IMR-90 (cell line): Measurements from ENCODE around the gene VMO1. TPM values are rescaled to one million over a fixed set of nuclear protein-coding genes. Genes with fewer than 3 reads are reported as not detected.

Source experiments
- ATAC-seq: fragments of 200-7000 bp; cut with Tn5 transposase; 2 replicates; pipeline ENCODE4 v1.9.1; 2020; ENCODE audit warnings: low read depth, mild to moderate bottlenecking, moderate library complexity
- BruUV-seq: library from RNA; stranded (reverse); fragments of 400-500 nt; replicated peaks from 2 replicates; lab custom pipeline; 2021; lab: Mats Ljungman, UMichigan
- CTCF ChIA-PET: fragments of 300-600 bp; formaldehyde crosslinking; extraction: SDS; loops from one replicate; lab custom pipeline; 2021; ENCODE audit warnings: antibody characterized with exemption; lab: Yijun Ruan, JAX
- POLR2A ChIA-PET: fragments of 300-600 bp; sonication (Branson Sonifier 250); formaldehyde crosslinking; loops from one replicate; lab custom pipeline; 2022; ENCODE audit warnings: antibody characterized with exemption; ENCODE audit not compliant: unreplicated experiment; lab: Charles Lee
- DNase-seq: peaks from one replicate; pipeline ENCODE4 v3.0.0; 2013
- H2AFZ ChIP-seq: replicated peaks from 2 replicates; pipeline ENCODE3; 2013; ENCODE audit warnings: low read length, mild to moderate bottlenecking; ENCODE audit not compliant: poor library complexity
- H2AK5ac ChIP-seq: 2 replicates; pipeline ENCODE4 v1.6.1; 2013; ENCODE audit warnings: low read depth, low read length, inconsistent platforms
- H2AK9ac ChIP-seq: replicated peaks from 2 replicates; pipeline ENCODE3; 2013; ENCODE audit warnings: mild to moderate bottlenecking, low read depth, low read length, moderate library complexity; ENCODE audit not compliant: poor library complexity
- H2BK120ac ChIP-seq: 2 replicates; pipeline ENCODE4 v1.6.1; 2013; ENCODE audit warnings: low read depth, low read length, inconsistent platforms
- H2BK15ac ChIP-seq: 3 replicates; pipeline ENCODE4 v1.6.1; 2013; ENCODE audit warnings: low read depth, low read length, inconsistent platforms
- H2BK20ac ChIP-seq: 2 replicates; pipeline ENCODE4 v1.6.1; 2013; ENCODE audit warnings: low read depth, mild to moderate bottlenecking, inconsistent platforms, low read length, moderate library complexity
- H2BK5ac ChIP-seq: 2 replicates; pipeline ENCODE4 v1.6.1; 2013; ENCODE audit warnings: mild to moderate bottlenecking, low read depth, low read length, inconsistent platforms; ENCODE audit not compliant: poor library complexity, severe bottlenecking
- H3K14ac ChIP-seq: replicated peaks from 2 replicates; pipeline ENCODE4 v1.6.1; 2013; ENCODE audit warnings: low read depth, low read length, inconsistent platforms
- H3K18ac ChIP-seq: 2 replicates; pipeline ENCODE4 v1.6.1; 2013; ENCODE audit warnings: low read depth, low read length, control low read depth
- H3K23ac ChIP-seq: 2 replicates; pipeline ENCODE4 v1.6.1; 2013; ENCODE audit warnings: low read depth, low read length, inconsistent platforms
- H3K27ac ChIP-seq: 2 replicates; pipeline ENCODE4 v1.5.1; 2013; ENCODE audit warnings: mild to moderate bottlenecking, control low read depth, low read length; ENCODE audit not compliant: insufficient read depth
- H3K27me3 ChIP-seq: 2 replicates; pipeline ENCODE4 v1.6.1; 2013; ENCODE audit warnings: low read length; ENCODE audit not compliant: control insufficient read depth, insufficient read depth
- H3K36me3 ChIP-seq: 2 replicates; pipeline ENCODE4 v1.6.1; 2013; ENCODE audit warnings: low read length, mixed read lengths; ENCODE audit not compliant: control insufficient read depth, insufficient read depth
- H3K4ac ChIP-seq: 2 replicates; pipeline ENCODE4 v1.6.1; 2013; ENCODE audit warnings: low read depth, low read length, inconsistent platforms
- H3K4me1 ChIP-seq: 2 replicates; pipeline ENCODE4 v1.6.1; 2013; ENCODE audit warnings: low read length, mixed read lengths; ENCODE audit not compliant: control insufficient read depth, insufficient read depth
- H3K4me2 ChIP-seq: 2 replicates; pipeline ENCODE4 v1.6.1; 2013; ENCODE audit warnings: low read depth, mild to moderate bottlenecking, control low read depth, low read length, moderate library complexity
- H3K4me3 ChIP-seq: 2 replicates; pipeline ENCODE4 v1.5.1; 2013; ENCODE audit warnings: low read depth, mild to moderate bottlenecking, control low read depth, low read length, moderate library complexity; ENCODE audit not compliant: insufficient read depth
- H3K56ac ChIP-seq: 2 replicates; pipeline ENCODE4 v1.6.1; 2013; ENCODE audit warnings: low read length, inconsistent platforms; ENCODE audit not compliant: insufficient read depth; ENCODE audit errors: extremely low read depth
- H3K79me1 ChIP-seq, 2 experiments: 2 replicates each; pipeline ENCODE4 v1.6.1; 2013; ENCODE audit warnings: low read length in 2 of 2, inconsistent platforms in 1 of 2, low read depth in 1 of 2
- H3K9ac ChIP-seq: 2 replicates; pipeline ENCODE4 v1.6.1; 2013; ENCODE audit warnings: low read depth, low read length, control low read depth
- H3K9me1 ChIP-seq: 2 replicates; pipeline ENCODE4 v1.6.1; 2013; ENCODE audit warnings: low read length, inconsistent platforms; ENCODE audit not compliant: insufficient read depth
- H3K9me3 ChIP-seq: 2 replicates; pipeline ENCODE4 v1.6.1; 2013; ENCODE audit warnings: low read length; ENCODE audit not compliant: control insufficient read depth, insufficient read depth
- H4K20me1 ChIP-seq: 2 replicates; pipeline ENCODE4 v1.6.1; 2013; ENCODE audit warnings: low read length, inconsistent platforms; ENCODE audit not compliant: insufficient read depth
- H4K5ac ChIP-seq: 2 replicates; pipeline ENCODE4 v1.6.1; 2013; ENCODE audit warnings: mild to moderate bottlenecking, low read depth, low read length, control low read depth
- H4K8ac ChIP-seq, 2 experiments: 2 replicates each; pipeline ENCODE4 v1.6.1; 2013; ENCODE audit warnings: low read depth in 2 of 2, low read length in 2 of 2, control low read depth in 1 of 2, inconsistent platforms in 1 of 2
- H4K91ac ChIP-seq: 2 replicates; pipeline ENCODE4 v1.6.1; 2013; ENCODE audit warnings: low read depth, low read length, inconsistent platforms; ENCODE audit not compliant: insufficient read depth
- BHLHE40 ChIP-seq: fragments of 150-350 bp; IDR thresholded peaks from 2 replicates; pipeline ENCODE4 v1.6.1; 2016; ENCODE audit warnings: mild to moderate bottlenecking, low read depth, low read length
- CEBPB ChIP-seq: IDR thresholded peaks from 2 replicates; pipeline ENCODE4 v1.6.1; 2012; ENCODE audit warnings: low read depth, low read length, improper control_type of control experiment
- ELK1 ChIP-seq: fragments of 150-350 bp; IDR thresholded peaks from 2 replicates; pipeline ENCODE4 v1.6.1; 2016; ENCODE audit warnings: low read depth, mild to moderate bottlenecking, low read length, moderate library complexity, borderline replicate concordance
- MAZ ChIP-seq: IDR thresholded peaks from 2 replicates; pipeline ENCODE4 v1.6.1; 2012; ENCODE audit warnings: low read depth, mild to moderate bottlenecking, low read length, improper control_type of control experiment, moderate library complexity, borderline replicate concordance
- NFE2L2 ChIP-seq: fragments of 150-350 bp; IDR thresholded peaks from 2 replicates; pipeline ENCODE4 v1.6.1; 2016; ENCODE audit warnings: low read depth, mild to moderate bottlenecking, low read length
- USF2 ChIP-seq: fragments of 150-350 bp; IDR thresholded peaks from 2 replicates; pipeline ENCODE4 v1.6.1; 2017; ENCODE audit warnings: mild to moderate bottlenecking, antibody characterized with exemption, low read length, low read depth
- WGBS, 2 experiments: methylation state at CpG; one replicate each; pipeline versions ENCODE4 v1.1.5 to v1.1.7; 2013; ENCODE audit warnings: missing lambda C conversion rate in 2 of 2; ENCODE audit not compliant: insufficient read length in 1 of 2; ENCODE audit errors: extremely low coverage in 2 of 2; 5-methylcytosine and 5-hydroxymethylcytosine counted together
- dilution Hi-C: fragments of 300-500 bp; cut with HindIII; formaldehyde crosslinking; loops from one replicate; pipeline ENCODE4 v1.14.3; 2018; ENCODE audit warnings: low sequenced_read_pairs; ENCODE audit not compliant: unreplicated experiment
- in situ Hi-C: fragments of 300-500 bp; cut with MboI; formaldehyde crosslinking; loops from 3 replicates; pipeline ENCODE4 v1.14.3; 2019; ENCODE audit warnings: low sequenced_read_pairs, inconsistent platforms, mixed read lengths
- intact Hi-C: fragments of 100-400 bp; cut with micrococcal nuclease; formaldehyde crosslinking; loops from 2 replicates; pipeline ENCODE4 v1.10.0; 2022
- polyA plus RNA-seq, 3 experiments: library from polyadenylated mRNA; depleted of rRNA; stranded (reverse); fragments of >200 nt; gene quantifications; 2 replicates each; pipeline ENCODE4 v1.2.3, GENCODE V29; 2012; ENCODE audit warnings: low replicate concordance in 1 of 3
- total RNA-seq: library from RNA; depleted of rRNA; stranded (reverse); fragments of >200 nt; gene quantifications from 2 replicates; pipeline ENCODE4 v1.2.3, GENCODE V29; 2012

VMO1 gene
- total and polyA plus RNA-seq, 2 of the 4 experiments (the other 2 are of a cell fraction): 0.14 TPM; not detected in 1

GRCh38 chr17:4823373-4824089 lies 37.4 kb upstream of the VMO1 start:
- no peak for ATAC-seq
- Histone ChIP-seq H3K18ac (no peak overlapping the region), H3K36me3 (peaks cover 28% of the 10 kb centered on the region), H3K27ac (no peak overlapping the region), H3K4me3 (no peak overlapping the region), H3K23ac (no peak overlapping the region), H2BK5ac (no peak overlapping the region), H3K14ac (no peak overlapping the region), H4K91ac (no peak overlapping the region), H2AK5ac (no peak overlapping the region), H3K27me3 (no peaks in the 10 kb centered on the region), H4K5ac (no peak overlapping the region), H3K9ac (no peak overlapping the region), H3K4me1 (no peaks in the 10 kb centered on the region), H2AFZ (no peak overlapping the region), H4K8ac (no peak overlapping the region), H2AK9ac (no peak overlapping the region), H4K20me1 (no peaks in the 10 kb centered on the region), H3K4ac (no peak overlapping the region), H2BK15ac (no peak overlapping the region), H3K9me3 (no peaks in the 10 kb centered on the region), H2BK120ac (no peak overlapping the region), H3K79me1 (no peaks in the 10 kb centered on the region), H3K4me2 (no peak overlapping the region), H3K56ac (no peak overlapping the region), H2BK20ac (no peak overlapping the region), H3K9me1 (no peaks in the 10 kb centered on the region)
- in situ Hi-C loops: no loop called here
- BruUV-seq: no TSS peak
- intact Hi-C loops: no loop called here
- CTCF ChIA-PET: no interaction called here
- DNase-seq: no peak
- POLR2A ChIA-PET: interaction anchor here (0.5 to 0.6 kb wide), 2 partner anchors 15 to 27 kb away, joined by 3 read pairs; partner anchors contain the start of gene PSMB6
- WGBS, 2 experiments: 95% methylated on average over 3 of the region's 12 CpGs; no CpG with 5 or more reads in 1 of the 2 experiments
- TF ChIP-seq CEBPB: no peak
- TF ChIP-seq MAZ: no peak
- TF ChIP-seq USF2: no peak
- no peak for TF ChIP-seq NFE2L2
- TF ChIP-seq ELK1: no peak
- no peak for TF ChIP-seq BHLHE40
- dilution Hi-C loops: no loop called here
